ENCODE measurements around the gene SPRR5.

Gene SPRR5

GRCh38 chr1:152986578-152986977 lies 39.6 kb downstream of the SPRR5 start:
- no peak for DNase-seq

DNA sequence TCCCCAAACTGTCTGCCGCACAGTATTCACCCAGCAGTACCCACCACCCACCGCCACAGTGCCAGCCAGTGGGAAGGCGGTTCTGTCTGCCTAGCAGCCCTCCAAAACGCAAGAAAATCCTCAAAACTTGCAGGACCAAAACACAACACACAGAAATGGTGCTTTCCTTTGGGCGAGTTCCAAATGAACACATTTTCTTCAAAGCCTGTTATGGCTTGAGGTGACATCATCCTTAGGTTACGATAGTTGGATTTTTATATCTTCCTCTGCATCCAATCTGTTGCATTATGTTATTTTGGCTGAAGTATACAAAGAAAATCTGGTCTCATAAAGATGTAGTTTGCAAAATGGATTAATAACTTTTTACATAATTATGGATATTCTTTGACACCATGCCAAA lies 46.2 kb downstream of the SPRR5 start:
- no peak for DNase-seq

- DNase-seq: no peak
Observed at GRCh38 chr1:152995842-152996241, 48.8 kb downstream of the SPRR5 start.

DNA sequence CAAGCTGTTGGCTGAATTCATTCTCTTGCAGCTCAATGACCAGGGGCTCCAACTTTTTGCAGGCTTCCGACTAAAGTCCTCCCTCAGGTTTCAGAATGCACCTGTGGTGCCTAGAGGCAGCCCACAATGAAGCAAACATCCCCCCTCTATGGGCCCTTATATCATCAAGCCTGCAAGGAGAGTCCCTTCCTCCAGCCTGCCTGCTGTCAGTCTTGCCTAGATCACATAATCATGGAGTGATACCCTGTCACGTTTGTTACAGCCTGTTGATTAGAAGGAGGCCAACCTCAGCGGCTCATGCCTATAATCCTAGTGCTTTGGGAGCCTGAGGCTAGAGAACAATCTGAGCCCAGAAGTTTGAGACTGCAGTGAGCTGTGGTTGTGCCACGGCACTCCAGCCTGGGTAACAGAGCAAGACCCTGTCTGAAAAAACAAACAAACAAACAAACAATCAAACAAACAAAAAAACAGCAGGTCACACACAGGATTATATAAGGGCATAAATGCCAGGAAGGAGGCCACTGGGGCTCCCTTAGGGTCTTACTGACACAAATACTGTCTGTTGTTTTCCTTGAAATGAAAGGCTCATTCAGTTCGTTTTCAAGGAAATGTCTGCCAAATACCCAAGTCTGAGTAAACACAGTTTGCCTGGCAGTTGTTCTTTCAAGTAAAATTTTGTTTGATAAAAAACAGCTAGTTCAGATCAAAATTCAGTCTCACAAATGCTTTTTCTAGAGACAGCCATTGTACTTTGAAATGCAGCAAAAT lies 49.8 kb downstream of the SPRR5 start:
- DNase-seq: no peak

- no peak for DNase-seq
Observed at GRCh38 chr1:152997901-152998300, 50.9 kb downstream of the SPRR5 start.

GRCh38 chr1:152998476-152998875 lies 51.5 kb downstream of the SPRR5 start:
- DNase-seq: no peak

Measured in HCEC 1CT (cell line).